ENCODE data around the gene AGAP3.

The AGAP3 gene

DNA sequence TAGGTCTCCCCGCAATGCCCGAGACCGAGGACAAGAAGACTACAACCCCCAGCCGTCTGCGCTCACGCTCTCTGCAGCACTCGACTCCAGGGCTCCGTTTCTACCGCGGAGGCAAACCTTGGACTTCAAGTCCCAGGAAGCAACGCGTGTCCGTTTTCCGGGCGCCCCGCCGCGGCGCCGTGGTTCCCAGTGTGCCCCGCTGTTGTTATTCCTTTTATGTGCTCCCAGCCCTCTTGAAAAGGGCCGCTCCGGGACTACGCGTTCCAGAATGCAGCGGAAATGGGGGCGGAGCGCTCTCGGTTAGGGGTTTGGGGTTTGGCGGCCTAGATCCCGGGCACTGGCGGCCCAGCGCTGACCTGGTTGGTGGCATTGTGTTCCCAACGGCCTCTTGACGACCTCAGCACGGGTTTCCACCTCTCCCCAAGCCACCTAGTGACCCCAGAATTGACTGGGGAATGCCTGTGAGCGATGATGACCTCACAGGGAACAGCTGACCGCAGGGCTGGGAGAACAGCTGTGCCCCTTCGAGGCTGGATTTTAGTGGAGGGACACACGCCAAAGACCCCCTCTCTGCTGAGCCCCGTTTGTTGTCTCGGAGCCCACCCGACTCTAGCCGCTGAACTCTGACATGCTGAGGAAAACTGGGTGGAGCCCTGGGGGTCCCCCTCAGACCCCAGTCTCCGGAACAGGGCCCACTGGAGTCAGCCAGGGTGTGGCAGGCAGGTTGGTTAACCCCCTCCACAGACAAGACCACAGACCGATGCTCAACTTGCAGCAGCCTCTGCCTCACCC is 28.1 kb upstream of the AGAP3 start:
- peak; percentile 99 for DNase-seq

- no peak for DNase-seq
These were observed 27.4 kb upstream of the AGAP3 start for GRCh38 chr7:151058781-151059366.

- peak; percentile 37 for DNase-seq
These were observed 26.7 kb upstream of the AGAP3 start, which contains the start of gene SLC4A2 for GRCh38 chr7:151059367-151060112. SLC4A2 (plus strand) TSS chr7:151059589; CDS start chr7:151061988, 2,399 bp downstream.

- DNase-seq: no peak
These were observed 26.2 kb upstream of the AGAP3 start for GRCh38 chr7:151060113-151060415.

GRCh38 chr7:151060416-151061212 is 25.7 kb upstream of the AGAP3 start:
- DNase-seq: peak; percentile 45

DNA sequence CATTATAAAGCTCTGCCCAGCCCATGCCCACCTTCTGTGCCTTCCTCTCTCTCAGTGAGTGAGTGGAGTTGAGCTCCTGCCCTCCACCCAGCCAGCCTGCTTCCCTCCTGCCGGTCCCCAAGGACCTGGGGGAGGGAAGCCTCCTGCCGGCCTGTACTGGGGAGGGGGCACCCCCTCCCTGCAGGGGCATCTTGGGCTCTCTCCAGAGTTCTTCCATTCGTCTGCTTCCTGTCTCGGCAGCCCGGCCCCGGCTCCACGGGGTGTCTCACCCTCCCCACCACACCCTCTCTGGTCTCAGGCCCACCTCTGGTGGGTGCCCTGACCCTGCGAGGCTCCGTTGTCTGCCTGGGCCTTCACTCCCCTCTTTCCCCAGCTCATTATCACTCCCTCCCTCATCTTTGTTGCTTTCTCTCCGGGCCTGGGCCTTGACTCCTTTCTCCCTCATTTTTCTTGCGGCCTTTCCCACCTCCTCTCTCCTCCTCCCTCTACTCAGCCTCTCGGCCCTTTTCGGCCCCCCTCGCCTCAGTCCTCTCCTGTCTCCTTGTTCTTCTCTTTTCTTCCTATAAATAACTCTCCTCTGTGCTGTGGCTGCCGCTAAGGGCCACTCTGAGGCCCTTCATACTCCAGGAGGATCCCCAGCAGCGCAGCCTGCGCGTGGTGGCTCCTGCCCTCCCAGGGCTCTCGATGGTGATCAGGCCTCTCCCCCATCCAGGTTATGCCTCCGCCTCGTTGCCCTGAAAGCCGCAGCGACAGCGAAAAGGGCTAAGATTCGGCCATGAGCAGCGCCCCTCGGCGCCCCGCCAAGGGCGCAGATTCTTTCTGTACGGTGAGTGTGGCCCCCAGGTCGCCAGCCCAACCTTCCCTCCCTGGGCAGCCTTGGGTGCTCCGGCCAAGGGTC is 24.8 kb upstream of the AGAP3 start:
- DNase-seq: no peak

GRCh38 chr7:151062111-151062398 is 24.2 kb upstream of the AGAP3 start:
- DNase-seq: no peak

DNA sequence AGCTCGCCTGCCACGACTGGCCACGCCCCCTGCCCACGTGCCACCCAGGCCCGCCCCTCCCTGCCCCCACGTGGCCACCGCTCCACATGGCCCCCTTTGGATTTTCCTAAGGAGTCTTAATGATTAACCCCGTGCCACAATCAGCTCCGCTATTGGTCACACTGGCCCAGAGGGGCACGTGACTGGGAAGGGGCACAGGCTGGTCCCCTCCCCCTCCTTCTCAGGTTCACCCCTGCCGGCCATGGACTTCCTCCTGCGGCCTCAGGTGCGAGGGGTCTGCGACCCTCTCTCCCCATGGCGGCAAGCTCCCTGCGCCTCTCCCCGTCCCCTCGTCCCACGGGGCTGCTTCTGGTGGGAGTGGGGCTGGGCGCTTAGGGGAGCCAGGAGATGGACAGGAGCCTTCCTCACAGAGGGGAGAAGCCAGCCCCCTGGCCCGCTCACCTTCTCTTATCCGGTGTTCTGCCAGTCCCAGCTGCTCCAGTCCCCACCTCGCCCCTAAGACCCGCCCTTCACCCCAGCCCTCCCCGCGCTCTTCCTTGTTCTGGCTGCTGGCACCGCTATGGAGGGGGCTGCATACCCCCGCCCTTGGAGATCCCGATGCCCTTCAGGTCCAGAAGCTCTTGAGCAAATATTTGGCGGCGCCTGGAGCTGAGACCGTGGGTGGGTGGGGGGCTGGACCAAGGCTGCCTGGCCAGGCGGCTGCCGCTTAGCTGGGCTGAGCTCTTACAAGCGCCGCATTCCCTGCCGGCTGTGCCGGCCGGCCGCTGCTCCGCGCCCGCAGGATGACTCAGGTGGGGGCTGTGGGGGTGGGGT is 23.7 kb upstream of the AGAP3 start:
- DNase-seq: no peak

DNA sequence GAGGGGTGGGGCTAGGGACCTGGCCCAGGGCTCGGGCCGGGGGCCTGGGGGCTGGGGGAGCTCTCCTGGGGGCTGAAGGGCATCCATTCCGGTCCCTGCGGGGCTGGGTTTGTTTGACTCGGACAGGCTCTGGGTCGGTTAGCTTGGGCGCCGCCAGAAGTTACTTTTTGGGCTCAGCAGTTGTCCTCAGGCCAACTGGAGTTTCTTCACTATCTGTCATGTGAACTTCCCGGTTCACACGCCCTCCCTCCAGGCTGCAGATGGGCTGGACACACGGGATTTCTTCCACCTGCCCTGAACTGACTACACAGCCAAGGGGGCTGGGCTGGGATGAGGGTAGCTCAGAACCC is 23.1 kb upstream of the AGAP3 start:
- DNase-seq: no peak

GRCh38 chr7:151064454-151064853 is 21.8 kb upstream of the AGAP3 start:
- no peak for DNase-seq

DNA sequence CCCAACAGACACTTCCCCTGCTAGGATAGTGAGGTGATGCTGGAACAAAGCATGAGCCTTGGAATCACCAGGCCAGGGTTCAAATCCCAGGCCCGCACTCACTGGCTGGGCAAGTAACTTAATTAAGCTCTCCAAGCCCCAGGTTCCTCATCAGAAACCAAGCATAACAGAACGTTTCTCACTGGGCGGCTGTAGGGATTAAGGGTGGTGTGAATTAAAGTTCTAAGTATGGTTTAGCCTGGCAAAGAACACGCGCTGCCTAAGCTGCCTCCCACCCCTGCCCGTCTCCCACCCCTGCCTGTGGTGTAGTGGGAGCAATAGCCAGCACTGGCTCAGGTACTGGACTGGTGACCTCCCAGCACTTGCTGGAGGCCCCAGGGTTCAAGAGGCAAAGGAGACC is 21.3 kb upstream of the AGAP3 start:
- no peak for DNase-seq

GRCh38 chr7:151065516-151065915 is 20.8 kb upstream of the AGAP3 start:
- no peak for DNase-seq

DNA sequence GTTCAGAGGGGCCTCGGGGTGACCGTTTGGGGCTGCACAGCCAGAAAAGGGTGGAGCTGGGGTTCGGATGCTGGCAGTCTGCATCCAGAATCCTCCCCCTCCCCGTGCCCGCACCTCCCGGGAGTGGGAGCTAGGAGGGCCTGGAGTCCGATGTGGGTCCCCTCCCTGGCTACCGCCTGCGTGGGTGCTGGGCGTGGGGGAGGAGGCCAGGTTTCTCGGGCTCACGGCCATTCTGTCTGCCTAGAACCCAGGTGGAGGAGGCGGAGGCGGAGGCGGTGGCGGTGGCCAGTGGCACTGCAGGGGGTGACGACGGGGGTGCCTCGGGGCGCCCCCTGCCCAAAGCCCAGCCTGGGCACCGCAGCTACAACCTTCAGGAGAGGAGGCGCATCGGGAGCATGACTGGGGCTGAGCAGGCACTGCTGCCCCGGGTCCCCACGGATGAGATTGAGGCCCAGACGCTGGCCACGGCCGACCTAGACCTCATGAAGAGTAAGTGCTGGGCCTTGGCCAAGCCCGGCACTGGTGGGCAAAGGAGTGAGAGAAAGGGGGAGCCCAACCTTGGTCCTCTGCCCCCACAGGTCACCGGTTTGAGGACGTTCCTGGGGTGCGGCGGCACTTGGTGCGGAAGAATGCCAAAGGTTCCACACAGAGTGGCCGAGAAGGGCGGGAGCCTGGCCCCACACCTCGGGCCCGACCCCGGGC is 19.9 kb upstream of the AGAP3 start:
- no peak for DNase-seq

GRCh38 chr7:151068069-151068773 is 18.1 kb upstream of the AGAP3 start:
- no peak for DNase-seq

DNA sequence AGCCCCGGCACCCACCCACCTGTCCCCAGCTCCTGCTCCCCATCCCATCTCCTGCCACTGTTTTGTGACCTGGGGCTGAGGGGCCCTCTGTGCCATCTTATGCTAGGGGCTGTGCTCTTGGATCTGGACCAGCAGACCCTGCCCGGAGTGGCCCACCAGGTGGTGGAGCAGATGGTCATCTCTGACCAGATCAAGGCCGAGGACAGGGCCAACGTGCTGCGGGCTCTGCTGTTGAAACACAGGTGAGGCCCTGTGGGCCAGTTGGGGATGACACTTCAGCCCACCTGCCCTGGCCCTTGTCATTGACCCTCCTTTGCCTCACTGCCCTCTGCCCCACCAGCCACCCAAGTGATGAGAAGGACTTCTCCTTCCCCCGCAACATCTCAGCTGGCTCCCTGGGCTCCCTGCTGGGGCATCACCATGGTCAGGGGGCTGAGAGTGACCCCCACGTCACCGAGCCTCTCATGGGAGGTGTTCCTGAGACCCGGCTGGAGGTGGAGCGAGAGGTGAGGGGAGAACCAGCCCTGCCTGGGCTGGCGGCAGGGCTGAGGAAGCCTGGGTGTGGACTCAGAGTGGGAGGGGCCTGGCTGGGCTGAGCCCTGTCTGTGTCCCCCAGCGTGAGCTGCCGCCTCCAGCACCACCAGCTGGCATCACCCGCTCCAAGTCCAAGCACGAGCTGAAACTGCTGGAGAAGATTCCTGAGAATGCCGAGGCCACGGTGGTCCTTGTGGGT is 16.3 kb upstream of the AGAP3 start:
- DNase-seq: no peak

GRCh38 chr7:151070574-151070960 is 15.7 kb upstream of the AGAP3 start:
- DNase-seq: no peak

DNA sequence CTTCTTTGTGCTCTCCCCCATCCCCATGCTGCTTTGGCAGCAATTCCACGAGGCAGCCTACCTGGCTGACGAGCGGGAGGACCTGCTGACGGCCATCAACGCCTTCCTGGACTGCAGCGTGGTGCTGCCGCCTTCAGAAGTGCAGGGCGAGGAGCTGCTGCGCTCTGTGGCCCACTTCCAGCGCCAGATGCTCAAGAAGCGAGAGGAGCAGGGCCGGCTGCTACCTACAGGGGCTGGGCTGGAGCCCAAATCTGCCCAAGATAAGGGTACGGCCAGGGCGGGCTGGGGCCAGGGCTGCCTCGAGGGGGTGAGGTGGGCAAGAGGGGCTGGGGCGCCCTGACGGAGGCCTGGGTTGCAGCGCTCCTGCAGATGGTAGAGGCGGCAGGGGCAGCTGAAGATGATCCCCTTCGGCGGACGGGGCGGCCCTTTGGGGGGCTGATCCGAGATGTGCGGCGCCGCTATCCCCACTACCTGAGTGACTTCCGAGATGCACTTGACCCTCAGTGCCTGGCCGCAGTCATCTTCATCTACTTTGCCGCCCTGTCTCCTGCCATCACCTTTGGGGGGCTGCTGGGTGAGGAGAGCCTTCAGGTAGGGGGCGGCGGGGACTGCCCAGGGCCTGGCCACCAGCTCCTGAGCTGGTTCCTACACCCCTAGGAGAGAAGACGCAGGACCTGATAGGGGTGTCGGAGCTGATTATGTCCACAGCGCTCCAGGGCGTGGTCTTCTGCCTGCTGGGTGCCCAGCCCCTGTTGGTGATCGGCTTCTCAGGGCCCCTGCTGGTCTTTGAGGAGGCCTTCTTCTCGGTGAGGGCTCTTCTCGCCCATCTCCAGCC is 15.0 kb upstream of the AGAP3 start:
- no peak for DNase-seq

DNA sequence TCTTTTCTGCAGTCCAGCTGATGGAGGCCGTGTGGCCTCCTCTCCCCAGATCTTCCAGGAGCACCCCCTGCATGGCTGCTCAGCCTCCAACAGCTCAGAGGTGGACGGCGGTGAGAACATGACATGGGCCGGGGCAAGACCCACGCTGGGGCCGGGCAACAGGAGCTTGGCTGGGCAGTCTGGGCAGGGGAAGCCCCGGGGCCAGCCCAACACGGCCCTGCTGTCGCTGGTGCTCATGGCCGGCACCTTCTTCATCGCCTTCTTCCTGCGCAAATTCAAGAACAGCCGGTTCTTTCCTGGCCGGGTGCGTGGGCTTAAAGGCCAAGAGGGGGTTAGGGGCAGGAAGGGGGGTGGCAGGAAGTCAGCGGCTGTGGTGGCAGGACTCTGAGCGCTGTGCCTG is 12.3 kb upstream of the AGAP3 start:
- no peak for DNase-seq

Measured in NCI-H1694 (cell line).